ENCODE measurements around the gene CDK5RAP1. TPM values are rescaled to one million over a fixed set of nuclear protein-coding genes. Genes with fewer than 3 reads are reported as not detected.

The CDK5RAP1 gene
- total and polyA plus RNA-seq, 12 donors: 16.9 to 42.6 (median 23.3) TPM

GRCh38 chr20:33337119-33337518 is 64.2 kb downstream of the CDK5RAP1 start:
- ATAC-seq (no peak), DNase-seq (no peak)
- no peak overlapping the region for H3K27ac ChIP-seq
- H3K4me3 ChIP-seq: no peak overlapping the region
- H3K36me3 ChIP-seq: no peaks in the 10 kb centered on the region
- TF ChIP-seq, protein P1, sequence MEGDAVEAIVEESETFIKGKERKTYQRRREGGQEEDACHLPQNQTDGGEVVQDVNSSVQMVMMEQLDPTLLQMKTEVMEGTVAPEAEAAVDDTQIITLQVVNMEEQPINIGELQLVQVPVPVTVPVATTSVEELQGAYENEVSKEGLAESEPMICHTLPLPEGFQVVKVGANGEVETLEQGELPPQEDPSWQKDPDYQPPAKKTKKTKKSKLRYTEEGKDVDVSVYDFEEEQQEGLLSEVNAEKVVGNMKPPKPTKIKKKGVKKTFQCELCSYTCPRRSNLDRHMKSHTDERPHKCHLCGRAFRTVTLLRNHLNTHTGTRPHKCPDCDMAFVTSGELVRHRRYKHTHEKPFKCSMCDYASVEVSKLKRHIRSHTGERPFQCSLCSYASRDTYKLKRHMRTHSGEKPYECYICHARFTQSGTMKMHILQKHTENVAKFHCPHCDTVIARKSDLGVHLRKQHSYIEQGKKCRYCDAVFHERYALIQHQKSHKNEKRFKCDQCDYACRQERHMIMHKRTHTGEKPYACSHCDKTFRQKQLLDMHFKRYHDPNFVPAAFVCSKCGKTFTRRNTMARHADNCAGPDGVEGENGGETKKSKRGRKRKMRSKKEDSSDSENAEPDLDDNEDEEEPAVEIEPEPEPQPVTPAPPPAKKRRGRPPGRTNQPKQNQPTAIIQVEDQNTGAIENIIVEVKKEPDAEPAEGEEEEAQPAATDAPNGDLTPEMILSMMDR (IDR thresholded peaks at IDR 0.05): no peak
- WGBS, 2 donors: 74 to 76% methylated on average over 8 of the region's 8 CpGs
- intact Hi-C loops (cut with DNase I): no loop called here
- H3K27me3 ChIP-seq: peaks cover 0 to 39% (median 7%) of the 10 kb centered on the region in 7 donors
- no peaks in the 10 kb centered on the region for H3K9me3 ChIP-seq
- H3K4me1 ChIP-seq: no peaks in the 10 kb centered on the region

- Histone ChIP-seq H3K36me3 (no peaks in the 10 kb centered on the region), H3K9me3 (no peaks in the 10 kb centered on the region), H3K4me1 (no peaks in the 10 kb centered on the region), H3K4me3 (no peak overlapping the region), H3K27ac (no peak overlapping the region), H3K27me3 (peaks cover 0 to 33% (median 8%) of the 10 kb centered on the region in 7 donors)
- DNase-seq (no peak), ATAC-seq (no peak)
- intact Hi-C loops (cut with DNase I): no loop called here
- TF ChIP-seq, protein P1 (IDR thresholded peaks at IDR 0.05): no peak
- 87 to 90% methylated on average over 3 of the region's 3 CpGs for WGBS, 2 donors
Observed at GRCh38 chr20:33336375-33336774, 64.9 kb downstream of the CDK5RAP1 start.

GRCh38 chr20:33334111-33334510 is 67.2 kb downstream of the CDK5RAP1 start:
- no peak overlapping the region for H3K27ac ChIP-seq
- no peak for ATAC-seq
- H3K4me1 ChIP-seq: no peaks in the 10 kb centered on the region
- intact Hi-C loops (cut with DNase I): no loop called here
- no peaks in the 10 kb centered on the region for H3K36me3 ChIP-seq
- TF ChIP-seq, protein P1 (IDR thresholded peaks at IDR 0.05): no peak
- H3K9me3 ChIP-seq: no peaks in the 10 kb centered on the region
- H3K27me3 ChIP-seq: peaks cover 0 to 24% (median 14%) of the 10 kb centered on the region in 7 donors
- no peak overlapping the region for H3K4me3 ChIP-seq
- no peak for DNase-seq
- 74 to 87% methylated on average over 3 of the region's 3 CpGs for WGBS, 2 donors

- Histone ChIP-seq H3K9me3 (no peaks in the 10 kb centered on the region), H3K27ac (no peak overlapping the region), H3K36me3 (no peaks in the 10 kb centered on the region), H3K4me3 (no peak overlapping the region), H3K4me1 (no peaks in the 10 kb centered on the region), H3K27me3 (peaks cover 0 to 27% (median 17%) of the 10 kb centered on the region in 7 donors)
- 83 to 89% methylated on average over 7 of the region's 7 CpGs for WGBS, 2 donors
- intact Hi-C loops (cut with DNase I): no loop called here
- TF ChIP-seq, protein P1 (IDR thresholded peaks at IDR 0.05): no peak
- no peak for DNase-seq
- ATAC-seq: no peak
Observed at GRCh38 chr20:33333616-33334015, 67.7 kb downstream of the CDK5RAP1 start.

All from heart right ventricle (tissue), 16 donors.